Activated CD4-positive, alpha-beta T cell treated with anti-CD3 and anti-CD28 coated beads for 4 hours (primary cell): ENCODE data around the gene PPIG.
"Not testable (repeated sequence)": the region's sequence is repeated elsewhere in the genome, so short reads cannot be mapped to it uniquely, and the experiment has no call there.

Experiments used
- DNase-seq, 2 donors: peaks; one replicate each; pipeline ENCODE4 v3.0.0-alpha.2; 2020

PPIG gene

GRCh38 chr2:169596546-169596945, 12.4 kb downstream of the PPIG start:
- DNase-seq, result not testable (repeated sequence)

- DNase-seq, result no peak
Observed at GRCh38 chr2:169598982-169599381, 14.8 kb downstream of the PPIG start.

- DNase-seq, result no peak
Observed at GRCh38 chr2:169599568-169599967, 15.4 kb downstream of the PPIG start.

GRCh38 chr2:169609264-169609663, 25.1 kb downstream of the PPIG start:
- no peak for DNase-seq

DNA sequence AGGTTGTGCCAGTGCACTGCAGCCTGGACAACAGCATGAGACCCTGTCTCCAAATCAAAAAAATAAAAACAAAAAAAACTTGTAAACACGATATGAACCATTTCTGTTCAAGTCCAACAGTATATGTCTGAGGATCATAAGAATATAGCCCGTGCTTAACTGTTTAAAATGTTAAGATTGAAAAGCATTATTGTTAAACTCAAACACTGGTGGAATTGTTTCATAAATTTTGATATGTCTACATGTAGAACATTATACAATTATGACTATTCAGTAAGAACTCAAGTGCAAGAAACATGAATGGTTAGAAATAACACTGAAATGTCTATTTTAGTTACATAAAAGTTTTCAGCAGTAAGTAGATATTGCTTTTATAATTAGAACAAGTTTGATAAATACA, 29.7 kb downstream of the PPIG start:
- DNase-seq, result no peak

- DNase-seq, result not testable (repeated sequence)
Observed at GRCh38 chr2:169615982-169616381, 31.8 kb downstream of the PPIG start.

DNA sequence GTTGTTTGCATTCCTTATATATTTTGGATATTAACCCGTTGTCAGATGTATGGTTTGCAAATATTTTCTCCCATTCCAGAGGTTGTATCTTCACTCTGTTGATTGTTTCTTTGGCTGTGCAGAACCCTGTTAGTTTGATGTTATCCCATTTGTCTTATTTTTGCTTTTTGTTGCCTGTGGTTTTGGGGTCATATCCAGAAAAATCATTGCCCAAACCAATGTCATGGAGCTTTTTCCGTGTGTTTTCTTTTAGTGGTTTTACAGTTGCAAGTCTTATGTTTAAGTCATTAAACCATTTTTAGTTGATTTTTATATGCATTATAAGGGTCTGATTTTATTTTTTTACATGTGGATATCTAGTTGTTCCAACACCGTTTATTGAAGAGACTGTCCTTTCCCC, 35.8 kb downstream of the PPIG start:
- DNase-seq, result no peak

- no peak for DNase-seq
Observed at GRCh38 chr2:169620509-169620908, 36.4 kb downstream of the PPIG start.

DNA sequence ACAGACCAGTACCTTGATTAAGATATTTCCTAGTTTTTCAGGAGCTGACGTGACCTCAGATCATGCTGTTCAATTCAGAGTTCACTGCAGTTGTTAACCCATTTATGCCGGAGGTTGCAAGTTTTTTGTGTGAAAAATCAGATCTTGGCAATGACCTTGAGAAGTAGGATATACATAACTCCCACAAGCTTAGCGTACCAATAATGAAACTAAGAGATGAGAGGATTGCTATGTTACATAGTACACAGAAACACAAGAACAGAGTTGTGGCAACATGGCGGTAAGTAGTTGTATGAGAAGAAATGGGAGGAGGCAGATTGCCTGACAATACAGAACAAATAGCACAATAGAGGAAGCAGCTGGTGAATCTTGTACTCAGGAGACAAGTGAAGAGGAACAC, 39.1 kb downstream of the PPIG start:
- no peak for DNase-seq

GRCh38 chr2:169625781-169626180, 41.6 kb downstream of the PPIG start:
- DNase-seq, result no peak

DNA sequence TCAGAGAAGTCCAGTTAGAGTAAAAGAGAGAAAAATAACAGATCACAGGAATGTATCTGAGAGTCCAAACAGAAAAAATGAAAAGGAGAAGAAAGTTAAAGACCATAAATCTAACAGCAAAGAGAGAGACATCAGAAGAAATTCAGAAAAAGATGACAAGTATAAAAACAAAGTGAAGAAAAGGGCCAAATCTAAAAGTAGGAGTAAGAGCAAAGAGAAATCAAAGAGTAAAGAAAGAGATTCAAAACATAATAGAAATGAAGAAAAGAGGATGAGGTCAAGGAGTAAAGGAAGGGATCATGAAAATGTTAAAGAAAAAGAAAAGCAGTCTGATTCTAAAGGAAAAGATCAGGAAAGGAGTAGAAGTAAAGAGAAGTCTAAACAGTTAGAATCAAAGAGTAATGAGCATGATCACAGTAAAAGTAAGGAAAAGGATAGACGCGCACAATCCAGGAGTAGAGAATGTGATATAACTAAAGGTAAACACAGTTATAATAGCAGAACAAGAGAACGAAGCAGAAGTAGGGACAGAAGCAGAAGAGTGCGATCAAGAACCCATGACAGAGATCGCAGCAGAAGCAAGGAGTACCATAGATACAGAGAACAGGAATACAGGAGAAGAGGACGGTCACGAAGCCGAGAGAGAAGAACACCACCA, 52.4 kb downstream of the PPIG start:
- no peak for DNase-seq

DNA sequence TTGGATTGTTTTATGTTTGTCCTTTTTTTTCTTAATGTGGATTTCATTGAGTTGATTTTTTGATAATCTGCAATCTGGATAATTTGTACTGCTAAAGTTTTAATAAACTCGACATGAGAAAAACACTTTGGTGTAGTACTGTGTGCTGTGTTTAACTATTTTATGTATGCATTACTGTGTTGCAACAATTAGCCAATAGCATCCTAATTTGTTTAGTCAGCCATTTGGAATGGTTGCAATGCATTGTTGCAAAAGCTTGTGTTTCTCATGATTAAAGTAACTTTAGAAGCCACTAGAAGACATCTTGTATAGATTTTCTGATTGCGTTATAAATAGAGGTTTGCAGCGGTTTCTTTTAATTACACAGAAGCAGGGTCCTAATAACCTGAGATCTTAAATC, 53.5 kb downstream of the PPIG start:
- no peak for DNase-seq

DNA sequence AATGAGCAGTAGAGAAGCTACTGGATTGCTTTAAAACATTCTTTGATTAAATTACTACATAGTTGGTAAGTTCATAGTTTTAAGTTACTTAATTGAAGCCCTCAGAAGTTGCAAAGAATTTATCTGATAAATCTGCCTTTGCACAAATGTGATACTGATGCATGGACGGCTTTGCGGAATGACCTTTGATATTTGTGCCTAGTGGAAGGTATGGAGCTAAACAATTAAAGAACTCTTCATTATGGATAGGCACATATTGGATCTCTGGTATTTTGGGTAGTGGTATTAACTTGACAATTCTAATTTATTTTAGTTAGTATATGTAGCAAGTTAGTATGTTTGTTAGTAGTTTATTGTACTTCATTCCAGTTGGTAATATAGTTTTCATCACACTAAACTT, 56.0 kb downstream of the PPIG start:
- DNase-seq, result no peak

- no peak for DNase-seq
Observed at GRCh38 chr2:169641464-169641863, 57.3 kb downstream of the PPIG start.

GRCh38 chr2:169644173-169644572, 60.0 kb downstream of the PPIG start:
- DNase-seq, result no peak

DNA sequence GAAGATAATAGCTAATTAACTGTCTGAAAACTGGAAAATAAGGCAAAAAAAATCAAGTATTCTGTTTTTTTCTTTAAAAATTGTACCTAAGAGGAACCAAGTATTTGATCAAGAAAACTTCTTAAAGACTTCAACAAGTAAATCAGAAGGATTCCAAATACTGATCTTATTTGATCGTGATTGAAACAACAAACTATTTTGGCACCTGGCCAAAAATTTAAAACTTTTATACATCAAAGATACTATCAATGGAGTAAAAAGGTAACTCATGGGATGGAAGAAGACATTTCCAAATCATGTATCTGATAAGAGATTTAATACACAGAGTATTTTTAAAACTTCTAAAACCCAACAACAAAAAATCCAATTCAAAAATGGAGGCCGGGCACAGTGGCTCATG, 63.3 kb downstream of the PPIG start:
- DNase-seq, result no peak

DNA sequence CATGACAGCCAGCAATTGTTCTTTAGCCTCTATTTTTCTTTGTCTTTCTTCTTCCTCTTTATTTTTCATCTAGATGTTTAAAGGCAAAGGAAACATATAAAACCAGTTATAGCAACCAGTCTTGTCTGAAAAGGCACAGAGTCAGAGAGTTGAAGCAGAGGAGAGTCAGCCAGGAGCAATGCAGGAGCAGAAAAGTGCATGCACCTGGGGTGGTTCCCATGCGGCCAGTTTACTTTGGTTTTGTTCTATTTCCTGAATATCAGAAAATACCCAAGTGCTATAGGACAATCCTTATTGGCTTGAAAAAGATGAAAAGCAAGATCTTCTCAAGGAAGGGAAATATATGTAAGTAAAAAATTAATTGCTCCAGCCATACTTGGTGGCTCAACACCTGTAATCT, 65.1 kb downstream of the PPIG start:
- DNase-seq, result no peak

DNA sequence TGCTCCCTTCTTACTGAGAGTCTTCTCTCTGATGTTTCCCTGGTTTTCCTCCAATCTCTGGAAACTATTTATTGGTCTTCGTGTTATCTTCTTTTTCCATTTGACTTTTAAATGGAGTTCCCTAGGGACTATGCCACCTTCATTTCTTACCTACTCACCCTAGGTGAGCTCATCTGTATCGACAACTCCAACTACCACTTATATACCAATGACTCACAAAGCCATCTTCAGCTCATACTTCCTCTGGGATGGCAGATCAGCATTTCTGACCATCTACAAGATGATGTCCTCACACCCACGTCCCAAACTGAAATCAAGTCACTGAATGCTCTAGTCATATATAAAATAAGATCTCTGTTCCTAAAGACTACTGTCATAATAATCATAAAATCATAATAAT, 69.5 kb downstream of the PPIG start:
- no peak for DNase-seq

GRCh38 chr2:169656164-169656563, 72.0 kb downstream of the PPIG start:
- DNase-seq, result no peak

DNA sequence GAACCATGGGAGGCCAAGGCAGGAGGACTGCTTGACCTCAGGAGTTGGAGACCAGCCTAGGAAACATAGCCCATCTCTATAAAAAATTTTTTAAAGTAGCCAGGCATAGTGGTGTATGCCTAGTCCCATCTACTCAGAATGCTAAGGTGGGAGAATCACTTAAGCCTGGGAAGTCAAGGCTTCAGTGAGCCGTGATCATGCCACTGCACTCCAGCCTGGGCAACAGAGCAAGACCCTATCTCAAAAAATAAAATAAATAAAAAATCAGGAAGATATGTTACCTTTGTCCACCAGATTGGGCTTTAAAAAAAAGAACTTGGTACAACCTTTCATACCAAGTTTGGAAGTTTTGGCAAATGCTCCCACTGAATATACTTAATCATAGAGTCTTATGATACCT, 74.7 kb downstream of the PPIG start:
- DNase-seq, result no peak

DNA sequence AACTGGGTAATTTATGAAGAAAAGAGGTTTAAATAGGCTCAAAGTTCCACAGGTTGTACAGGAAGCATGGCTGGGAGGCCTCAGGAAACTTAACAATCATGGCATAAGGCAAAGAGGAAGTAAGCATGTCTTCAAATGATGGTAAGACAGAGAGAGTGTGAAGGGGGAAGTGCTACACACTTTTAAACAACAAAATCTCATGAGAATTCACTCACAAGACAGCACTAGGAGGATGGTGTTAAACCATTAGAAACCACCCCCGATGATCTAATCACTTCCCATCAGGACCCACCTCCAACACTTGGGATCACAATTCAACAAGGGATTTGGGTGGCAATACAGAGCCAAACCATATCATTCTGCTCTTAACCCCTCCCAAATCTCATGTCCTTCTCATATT, 75.2 kb downstream of the PPIG start:
- DNase-seq, result no peak

DNA sequence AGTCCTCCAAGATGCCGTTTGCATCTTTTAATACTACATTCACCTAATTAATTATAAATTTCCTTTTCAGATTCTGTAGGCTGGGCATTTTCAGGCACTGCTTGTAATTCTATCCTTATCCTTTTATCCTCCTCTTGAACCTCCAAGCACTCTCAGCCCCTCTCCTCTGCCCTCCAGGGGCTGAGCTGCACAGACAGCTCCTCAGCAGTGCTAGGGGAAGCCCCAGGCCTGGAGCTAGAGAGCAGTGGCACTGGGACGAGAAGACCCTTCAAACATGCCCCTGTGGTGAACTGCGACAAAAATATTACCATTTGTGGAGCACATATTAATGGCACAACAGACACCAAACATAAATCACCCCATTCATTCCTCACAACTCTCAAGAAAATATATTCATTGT, 77.1 kb downstream of the PPIG start:
- DNase-seq, result no peak

GRCh38 chr2:169662744-169663143, 78.6 kb downstream of the PPIG start:
- DNase-seq, result no peak

- no peak for DNase-seq
Observed at GRCh38 chr2:169663247-169663646, 79.1 kb downstream of the PPIG start.

- no peak for DNase-seq
Observed at GRCh38 chr2:169664600-169664977, 80.4 kb downstream of the PPIG start.
